HepG2 (cell line): ENCODE results near the gene WDR62. TPM values are rescaled to one million over a fixed set of nuclear protein-coding genes. Genes with fewer than 3 reads are reported as not detected.
A peak's percentile ranks its signal among the peaks of the same experiment; 100 is the strongest.

Source experiments
- CAMTA2 ChIP-seq: sonication (generic); formaldehyde crosslinking; IDR thresholded peaks from 2 replicates; pipeline ENCODE4 v1.4.0; 2020; ENCODE audit warnings: mild to moderate bottlenecking, missing genetic modification reagents, borderline replicate concordance
- CENPT ChIP-seq: sonication (generic); formaldehyde crosslinking; IDR thresholded peaks from 2 replicates; pipeline ENCODE4 v1.8.0; 2022; ENCODE audit warnings: low read depth, mild to moderate bottlenecking, moderate library complexity, missing genetic modification reagents
- GMEB2 ChIP-seq: IDR thresholded peaks from 2 replicates; pipeline ENCODE4 v1.6.1; 2016; ENCODE audit warnings: missing biosample characterization, missing genetic modification reagents, low read depth
- HDAC6 ChIP-seq: fragments of 200-600 bp; sonication (generic); IDR thresholded peaks from 2 replicates; pipeline ENCODE4 v1.7.0; 2017; ENCODE audit warnings: mild to moderate bottlenecking, antibody characterized with exemption, low read length, low read depth
- HOXA3 ChIP-seq: sonication (generic); formaldehyde crosslinking; IDR thresholded peaks from 2 replicates; pipeline ENCODE4 v1.5.0; 2020; ENCODE audit warnings: missing genetic modification reagents
- IKZF5 ChIP-seq: IDR thresholded peaks from 2 replicates; pipeline ENCODE4 v1.6.1; 2018; ENCODE audit warnings: missing genetic modification reagents, mild to moderate bottlenecking, missing compliant biosample characterization
- KDM2A ChIP-seq: sonication (generic); formaldehyde crosslinking; IDR thresholded peaks from 2 replicates; pipeline ENCODE4 v1.4.0; 2020; ENCODE audit warnings: low read depth, missing genetic modification reagents, borderline replicate concordance
- TOPORS ChIP-seq: sonication (generic); formaldehyde crosslinking; IDR thresholded peaks from 2 replicates; pipeline ENCODE4 v1.8.0; 2023; ENCODE audit warnings: mild to moderate bottlenecking, missing genetic modification reagents
- ZNF331 ChIP-seq: sonication (generic); formaldehyde crosslinking; IDR thresholded peaks from 2 replicates; pipeline ENCODE4 v1.4.0; 2020; ENCODE audit warnings: missing genetic modification reagents
- ZSCAN12 ChIP-seq: sonication (generic); formaldehyde crosslinking; IDR thresholded peaks from 2 replicates; pipeline ENCODE4 v1.9.0; 2021; ENCODE audit warnings: mild to moderate bottlenecking, missing genetic modification reagents
- polyA plus RNA-seq, 8 experiments: library from polyadenylated mRNA; depleted of rRNA in 3 of 8; stranded (reverse) in 7 of 8; unstranded in 1 of 8; fragments of >200 nt; fragmentation: Illumina TruSeq in 4 of 8; extraction: Trizol in 4 of 8; gene quantifications; 2 replicates each; pipeline versions ENCODE4 v1.2.1 to v1.2.3, GENCODE V29; 2011 to 2016; ENCODE audit warnings: low read depth in 4 of 8, missing spikeins in 1 of 8, mixed read lengths in 1 of 8; ENCODE audit not compliant: insufficient read depth in 1 of 8
- total RNA-seq, 5 experiments: library from RNA; depleted of rRNA; stranded (reverse); fragments of >200 nt; fragmentation: Illumina TruSeq; extraction: Trizol; gene quantifications; 2 replicates each; pipeline ENCODE4 v1.2.3, GENCODE V29; 2016; ENCODE audit warnings: low read depth in 1 of 5

Gene WDR62
- total and polyA plus RNA-seq, 2 of the 13 experiments (the other 11 are each of a cell fraction or from before 2014, with no cell fraction given): 5.8 to 12.5 TPM

- no peak for TF ChIP-seq TOPORS
- no peak for TF ChIP-seq ZSCAN12 (CRISPR knock-in tag)
- TF ChIP-seq HOXA3: peak; percentile 34; the same call in 1 of the 2 replicates
- TF ChIP-seq HDAC6: no peak
- TF ChIP-seq GMEB2 (CRISPR knock-in tag): no peak
- no peak for TF ChIP-seq IKZF5 (CRISPR knock-in tag)
- TF ChIP-seq CAMTA2 (CRISPR knock-in tag): no peak
- TF ChIP-seq ZNF331 (CRISPR knock-in tag): no peak
- TF ChIP-seq KDM2A (CRISPR knock-in tag): no peak
- no peak for TF ChIP-seq CENPT (CRISPR knock-in tag)
These were observed 3.9 kb downstream of the WDR62 start (continued) for GRCh38 chr19:36058481-36059179.
